ENCODE measurements around the gene GRPR.

Gene GRPR

GRCh38 chrX:16162391-16162790, 39.0 kb downstream of the GRPR start:
- H3K4me3 ChIP-seq (ENCODE audit: low read depth, low read length): no peak overlapping the region
- ChIA-PET POLR2A (no interaction called here), CTCF (no interaction called here)
- DNase-seq (ENCODE audit: low read depth, low spot score): no peak
- TF ChIP-seq, protein P1, sequence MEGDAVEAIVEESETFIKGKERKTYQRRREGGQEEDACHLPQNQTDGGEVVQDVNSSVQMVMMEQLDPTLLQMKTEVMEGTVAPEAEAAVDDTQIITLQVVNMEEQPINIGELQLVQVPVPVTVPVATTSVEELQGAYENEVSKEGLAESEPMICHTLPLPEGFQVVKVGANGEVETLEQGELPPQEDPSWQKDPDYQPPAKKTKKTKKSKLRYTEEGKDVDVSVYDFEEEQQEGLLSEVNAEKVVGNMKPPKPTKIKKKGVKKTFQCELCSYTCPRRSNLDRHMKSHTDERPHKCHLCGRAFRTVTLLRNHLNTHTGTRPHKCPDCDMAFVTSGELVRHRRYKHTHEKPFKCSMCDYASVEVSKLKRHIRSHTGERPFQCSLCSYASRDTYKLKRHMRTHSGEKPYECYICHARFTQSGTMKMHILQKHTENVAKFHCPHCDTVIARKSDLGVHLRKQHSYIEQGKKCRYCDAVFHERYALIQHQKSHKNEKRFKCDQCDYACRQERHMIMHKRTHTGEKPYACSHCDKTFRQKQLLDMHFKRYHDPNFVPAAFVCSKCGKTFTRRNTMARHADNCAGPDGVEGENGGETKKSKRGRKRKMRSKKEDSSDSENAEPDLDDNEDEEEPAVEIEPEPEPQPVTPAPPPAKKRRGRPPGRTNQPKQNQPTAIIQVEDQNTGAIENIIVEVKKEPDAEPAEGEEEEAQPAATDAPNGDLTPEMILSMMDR (IDR thresholded peaks at IDR 0.05; ENCODE audit: insufficient read depth, low read length, missing control alignments): no peak

- ChIA-PET POLR2A (no interaction called here), CTCF (no interaction called here)
- TF ChIP-seq, protein P1 (IDR thresholded peaks at IDR 0.05; ENCODE audit: insufficient read depth, low read length, missing control alignments): no peak
These were observed 41.4 kb downstream of the GRPR start for GRCh38 chrX:16164748-16165147.

DNA sequence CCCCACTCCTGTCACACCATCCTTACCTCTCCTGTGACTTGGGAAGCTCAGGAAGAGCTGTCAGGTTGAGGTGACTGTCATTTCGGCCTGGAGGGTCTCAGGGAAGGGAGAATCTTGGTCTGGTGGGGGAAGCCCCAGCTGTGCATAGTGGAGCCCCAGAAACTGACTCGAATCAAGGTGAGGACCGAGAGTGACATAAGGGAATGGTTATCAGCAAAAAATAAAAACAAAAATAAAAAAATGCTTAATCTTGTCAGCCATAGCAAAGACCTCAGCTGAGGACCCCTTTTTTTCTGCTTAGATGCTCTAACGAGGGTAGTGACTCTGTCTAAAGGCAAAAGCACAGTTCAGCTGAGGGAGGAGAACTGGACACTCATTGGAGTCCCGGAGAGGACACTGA, 43.8 kb downstream of the GRPR start, which contains the start of gene MAGEB17:
TSS of gene MAGEB17 (plus strand) at position 301 of the 400 bp plus-strand sequence. CDS start 2,902 bp downstream, outside the sequence.
- no peak within 1 kb of the TSS for H3K4me3 ChIP-seq (ENCODE audit: low read depth, low read length)
- CTCF ChIA-PET: no interaction called here
- POLR2A ChIA-PET: no interaction called here
- TF ChIP-seq, protein P1 (IDR thresholded peaks at IDR 0.05; ENCODE audit: insufficient read depth, low read length, missing control alignments): no peak
- no peak for DNase-seq (ENCODE audit: low read depth, low spot score)

More at GRCh38 chrX:16164748-16165147, 41.4 kb downstream of the GRPR start:
- no peak overlapping the region for H3K4me3 ChIP-seq (ENCODE audit: low read depth, low read length)
- DNase-seq (ENCODE audit: low read depth, low spot score): no peak

- DNase-seq (ENCODE audit: low read depth, low spot score): no peak
- ChIA-PET POLR2A (no interaction called here), CTCF (no interaction called here)
- TF ChIP-seq, protein P1 (IDR thresholded peaks at IDR 0.05; ENCODE audit: insufficient read depth, low read length, missing control alignments): no peak
- H3K4me3 ChIP-seq (ENCODE audit: low read depth, low read length): no peak overlapping the region
These were observed 47.7 kb downstream of the GRPR start for GRCh38 chrX:16171039-16171438.

GRCh38 chrX:16171944-16172343, 48.6 kb downstream of the GRPR start:
- CTCF ChIA-PET: no interaction called here
- no peak for DNase-seq (ENCODE audit: low read depth, low spot score)
- TF ChIP-seq, protein P1 (IDR thresholded peaks at IDR 0.05; ENCODE audit: insufficient read depth, low read length, missing control alignments): no peak
- H3K4me3 ChIP-seq (ENCODE audit: low read depth, low read length): no peak overlapping the region
- POLR2A ChIA-PET: no interaction called here

GRCh38 chrX:16172391-16172790, 49.0 kb downstream of the GRPR start:
- DNase-seq (ENCODE audit: low read depth, low spot score): no peak
- TF ChIP-seq, protein P1 (IDR thresholded peaks at IDR 0.05; ENCODE audit: insufficient read depth, low read length, missing control alignments): no peak
- H3K4me3 ChIP-seq (ENCODE audit: low read depth, low read length): no peak overlapping the region
- POLR2A ChIA-PET: no interaction called here
- CTCF ChIA-PET: no interaction called here
